Stimulated activated CD4-positive, alpha-beta T cell treated with anti-CD3 and anti-CD28 coated beads, Interleukin-12 subunit alpha, Interleukin-12 subunit beta, amount 100 ng/mL, for 4 hours (primary cell): ENCODE measurements around the gene PKNOX2.

Source experiments
- DNase-seq: peaks from one replicate; pipeline ENCODE4 v3.0.0-alpha.2; 2020

Gene PKNOX2

GRCh38 chr11:125174686-125175085 is 10.1 kb downstream of the PKNOX2 start:
- no peak for DNase-seq

DNA sequence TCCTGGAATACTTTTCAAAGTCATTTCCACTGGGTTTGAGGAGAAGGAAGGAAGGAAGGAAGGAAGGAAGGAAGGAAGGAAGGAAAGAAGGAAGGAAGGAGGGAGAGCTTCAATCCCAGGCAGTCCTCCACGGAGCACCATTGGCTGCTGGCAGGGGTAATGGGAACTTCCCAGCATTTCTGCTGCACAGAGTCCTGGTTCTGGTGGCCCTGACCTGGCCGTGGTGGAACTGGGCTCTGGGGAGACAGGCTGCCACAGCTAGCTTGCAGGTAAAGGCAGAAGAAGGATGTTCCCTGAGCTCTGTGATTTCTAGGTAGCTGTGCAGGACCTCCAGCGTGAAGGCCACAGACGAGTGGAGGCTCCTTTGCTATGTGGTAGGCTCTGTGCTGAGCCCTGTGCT is 10.6 kb downstream of the PKNOX2 start:
- DNase-seq = no peak

DNA sequence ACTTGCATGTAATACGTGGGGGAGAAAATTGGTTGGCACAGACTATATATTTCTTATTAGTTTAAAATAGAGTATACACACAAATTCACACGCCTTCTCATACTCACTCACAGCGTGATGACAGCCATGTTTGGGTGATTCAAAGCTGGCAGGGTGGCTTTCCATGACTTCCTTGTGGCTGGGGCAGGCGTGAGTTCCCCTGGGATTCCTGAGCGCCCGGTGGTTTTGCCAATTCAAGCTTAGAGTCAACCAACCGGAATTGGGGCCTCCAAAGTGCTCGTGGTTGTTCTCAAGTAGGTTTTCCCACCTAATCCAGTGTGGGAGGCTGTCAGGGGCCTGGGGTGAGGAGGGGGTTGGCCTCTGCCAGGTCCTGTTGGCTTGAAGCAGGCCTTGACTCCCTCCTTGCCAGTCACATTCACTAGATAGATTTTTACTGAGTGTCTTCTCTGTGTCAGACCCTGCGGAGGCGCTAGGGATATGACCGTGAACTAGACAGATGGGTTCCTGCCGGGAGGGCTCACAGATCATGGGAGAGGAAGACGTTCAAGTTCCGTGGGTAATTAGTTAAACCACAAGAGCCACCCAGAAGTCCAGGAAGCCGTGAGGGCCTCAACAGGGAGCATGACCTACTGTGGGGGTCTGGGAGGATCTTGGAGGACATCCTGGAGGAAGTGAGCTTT is 11.5 kb downstream of the PKNOX2 start:
- DNase-seq = no peak

GRCh38 chr11:125176866-125177265 is 12.3 kb downstream of the PKNOX2 start:
- no peak for DNase-seq

- no peak for DNase-seq
These were observed 13.0 kb downstream of the PKNOX2 start for GRCh38 chr11:125177543-125177942.

- no peak for DNase-seq
These were observed 14.8 kb downstream of the PKNOX2 start for GRCh38 chr11:125179346-125179745.

- DNase-seq = no peak
These were observed 15.3 kb downstream of the PKNOX2 start for GRCh38 chr11:125179895-125180294.

DNA sequence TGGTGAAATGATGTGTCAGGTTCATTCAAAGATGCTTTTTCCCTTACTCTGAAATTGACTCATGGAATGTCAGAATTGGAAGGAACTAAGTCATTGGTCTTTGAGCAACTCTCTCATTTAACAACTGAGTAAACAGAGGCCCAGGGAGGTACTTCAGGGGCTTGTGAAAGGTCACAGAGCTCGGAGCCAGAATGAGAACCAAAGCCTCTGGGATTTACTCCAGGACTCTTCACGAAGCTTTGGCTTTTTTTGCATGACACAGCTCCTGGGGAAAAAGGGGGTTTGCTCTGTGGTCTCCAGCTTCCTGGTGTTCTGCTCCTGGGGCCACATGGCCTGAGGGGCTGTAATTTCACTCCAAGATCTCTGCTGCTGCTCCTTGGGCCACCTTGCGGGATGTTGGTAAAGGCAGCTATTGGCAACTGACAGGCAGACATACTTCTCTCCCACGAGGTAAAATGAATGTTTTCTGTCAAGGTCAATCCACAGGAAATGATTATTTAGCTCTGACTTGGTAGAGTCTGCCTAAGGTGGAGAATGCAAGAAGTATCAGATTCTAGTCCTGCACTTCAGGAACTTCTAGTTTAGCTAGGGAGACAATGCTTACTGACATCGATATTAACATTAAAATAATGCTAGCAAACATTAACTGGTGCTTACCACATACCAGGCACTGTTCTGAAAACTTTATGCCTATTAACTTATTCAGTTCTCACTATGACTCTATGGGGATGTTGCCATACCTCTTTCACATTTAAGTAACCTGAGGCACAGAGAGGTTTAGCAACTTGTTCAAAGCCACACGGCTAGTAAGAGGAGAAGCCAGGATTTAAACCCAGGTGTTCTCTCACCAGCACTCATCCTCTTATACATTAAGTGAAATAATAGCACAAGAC is 16.1 kb downstream of the PKNOX2 start:
- no peak for DNase-seq

DNA sequence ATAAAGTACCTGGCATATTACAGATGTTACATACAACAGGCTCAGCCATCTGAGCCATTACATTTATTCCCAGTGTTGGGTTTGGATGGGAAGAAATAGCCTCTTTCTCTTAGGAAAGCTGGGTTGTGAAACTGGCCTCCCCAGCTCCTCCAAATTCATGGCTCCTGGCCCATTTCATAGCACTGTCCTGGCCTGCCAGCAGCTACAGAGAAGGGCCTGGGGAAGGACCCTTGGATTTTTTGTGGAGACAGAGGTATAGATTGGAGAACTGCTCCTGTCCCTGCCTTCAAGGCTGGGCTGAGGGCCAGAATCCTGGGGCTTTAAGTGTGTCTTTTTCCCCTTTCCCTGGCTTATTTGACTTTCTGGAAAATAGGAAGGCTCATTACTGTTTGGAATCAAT is 18.0 kb downstream of the PKNOX2 start:
- no peak for DNase-seq

DNA sequence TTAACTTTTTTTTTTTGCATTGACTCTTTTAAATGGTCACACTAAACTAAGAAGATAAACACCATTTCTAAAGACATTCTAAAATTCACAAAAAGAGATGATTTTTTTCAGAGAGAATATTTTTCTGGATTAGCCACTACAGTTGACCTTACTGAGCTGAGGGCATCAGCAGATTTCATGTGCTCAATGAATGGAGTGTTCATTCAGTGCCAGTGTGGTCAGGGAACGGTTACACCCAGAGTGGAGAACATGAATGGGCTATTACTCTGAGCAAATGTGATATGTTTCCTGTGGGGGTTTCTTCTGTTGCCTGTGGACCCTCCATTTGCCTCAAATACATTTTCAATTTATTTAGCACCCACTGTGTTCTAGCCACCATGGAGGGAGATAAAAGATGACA is 19.1 kb downstream of the PKNOX2 start:
- no peak for DNase-seq

GRCh38 chr11:125188021-125188420 is 23.5 kb downstream of the PKNOX2 start:
- no peak for DNase-seq

DNA sequence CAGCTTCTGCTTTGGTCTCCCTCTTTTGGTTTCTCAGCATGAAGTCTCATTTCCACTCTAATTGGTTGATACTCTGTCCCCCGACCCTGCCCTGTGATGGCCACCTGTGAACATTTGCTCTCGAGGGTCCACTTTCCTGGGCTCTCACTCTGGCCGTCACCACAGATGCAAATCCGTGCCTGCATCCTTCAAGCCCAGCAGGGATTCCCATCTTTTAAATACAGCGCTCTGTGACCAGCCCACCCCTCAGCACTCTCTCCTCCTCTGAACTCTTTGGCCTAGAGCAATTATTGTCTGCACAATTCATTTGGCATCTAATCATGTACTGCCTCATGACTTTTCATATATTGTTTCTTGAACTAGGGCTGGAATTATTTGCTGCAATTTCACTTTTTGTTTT is 26.0 kb downstream of the PKNOX2 start:
- no peak for DNase-seq

GRCh38 chr11:125192183-125192582 is 27.6 kb downstream of the PKNOX2 start:
- no peak for DNase-seq

DNA sequence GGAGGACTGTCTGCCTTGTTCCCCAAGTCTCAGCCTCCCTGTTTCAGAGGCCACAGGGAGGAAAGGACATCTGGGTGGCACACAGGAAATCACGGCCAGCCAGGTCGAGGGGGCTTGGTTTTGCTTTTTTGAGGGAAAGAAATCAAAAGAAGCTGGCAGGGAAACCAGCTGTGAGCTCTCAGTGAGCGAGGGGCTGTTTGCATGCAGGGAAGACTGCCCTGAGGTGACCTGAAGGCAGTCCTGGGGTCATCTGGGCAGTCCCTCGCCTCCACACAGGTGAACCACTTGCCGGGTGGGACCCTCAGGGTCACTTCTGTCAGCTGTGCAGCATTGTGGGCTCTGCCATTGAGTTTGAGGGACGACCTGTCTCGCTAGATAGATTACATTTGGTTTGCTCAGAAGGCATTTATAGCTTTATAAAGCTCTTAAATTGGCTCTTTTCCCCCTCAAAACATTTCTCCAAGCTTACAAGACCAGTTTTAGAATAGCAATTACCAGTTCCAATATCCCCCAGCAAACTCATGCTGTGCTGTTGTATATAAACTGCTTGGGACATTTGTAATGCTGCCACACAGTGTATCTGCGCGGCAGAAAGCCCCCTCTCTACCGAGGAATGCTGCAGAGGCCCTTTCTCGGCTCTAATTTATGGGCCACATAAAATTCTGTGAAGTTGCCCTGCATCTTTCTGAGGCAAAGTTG is 28.3 kb downstream of the PKNOX2 start:
- no peak for DNase-seq

DNA sequence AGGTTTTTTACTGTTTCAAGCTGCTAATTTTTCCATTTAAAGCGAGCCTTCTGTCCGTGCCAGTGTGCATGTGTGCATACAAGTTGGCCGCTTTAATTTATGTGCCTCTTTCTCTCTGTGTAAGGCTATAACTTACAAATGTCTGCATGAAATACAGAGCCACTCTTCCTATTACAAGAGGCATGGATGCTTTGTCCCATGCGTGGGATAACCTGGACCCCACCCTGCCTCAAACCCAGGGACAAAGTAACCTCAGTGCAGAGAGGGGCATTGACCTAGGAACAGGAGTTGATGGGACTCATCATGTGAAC is 28.8 kb downstream of the PKNOX2 start:
- DNase-seq = no peak

GRCh38 chr11:125193841-125194240 is 29.3 kb downstream of the PKNOX2 start:
- no peak for DNase-seq

DNA sequence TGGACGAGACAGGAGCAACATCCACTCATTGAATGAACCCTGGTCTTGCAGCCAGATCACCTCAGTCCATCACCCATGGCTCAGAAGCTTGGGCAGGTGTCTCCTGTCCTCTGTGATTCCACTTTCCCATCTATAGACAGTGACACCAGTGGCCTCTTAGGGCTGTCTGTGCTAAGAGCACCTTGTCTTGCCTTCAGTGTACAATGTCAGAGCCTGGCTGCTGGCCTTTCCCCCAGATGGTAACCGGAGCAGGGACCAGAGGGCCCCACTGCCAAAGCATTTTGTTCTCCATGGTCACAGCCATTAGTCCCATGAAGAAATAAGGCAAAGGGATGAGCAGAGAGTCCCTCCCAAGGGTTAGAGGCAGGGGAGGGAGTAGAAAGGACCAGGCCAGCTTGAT is 35.4 kb downstream of the PKNOX2 start:
- no peak for DNase-seq

DNA sequence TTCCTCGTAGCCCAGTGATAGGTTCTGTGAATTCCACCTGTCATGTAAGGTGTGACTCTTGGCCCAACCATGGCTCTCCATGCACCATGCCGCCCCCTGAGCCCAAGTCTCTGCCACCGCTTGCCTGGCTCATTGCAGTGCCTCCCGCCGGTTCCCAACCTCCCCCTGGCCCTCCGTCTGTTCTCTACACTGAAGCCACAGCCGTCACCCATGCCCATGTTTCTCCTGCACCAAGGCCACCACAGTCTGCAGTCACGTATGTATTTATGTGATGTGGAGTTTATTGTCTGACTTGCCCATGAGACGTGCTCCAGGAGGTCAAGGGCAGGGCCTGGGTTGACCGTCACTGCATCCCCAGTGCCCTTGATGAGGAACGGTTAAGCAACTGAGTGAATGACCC is 35.9 kb downstream of the PKNOX2 start:
- DNase-seq = no peak

DNA sequence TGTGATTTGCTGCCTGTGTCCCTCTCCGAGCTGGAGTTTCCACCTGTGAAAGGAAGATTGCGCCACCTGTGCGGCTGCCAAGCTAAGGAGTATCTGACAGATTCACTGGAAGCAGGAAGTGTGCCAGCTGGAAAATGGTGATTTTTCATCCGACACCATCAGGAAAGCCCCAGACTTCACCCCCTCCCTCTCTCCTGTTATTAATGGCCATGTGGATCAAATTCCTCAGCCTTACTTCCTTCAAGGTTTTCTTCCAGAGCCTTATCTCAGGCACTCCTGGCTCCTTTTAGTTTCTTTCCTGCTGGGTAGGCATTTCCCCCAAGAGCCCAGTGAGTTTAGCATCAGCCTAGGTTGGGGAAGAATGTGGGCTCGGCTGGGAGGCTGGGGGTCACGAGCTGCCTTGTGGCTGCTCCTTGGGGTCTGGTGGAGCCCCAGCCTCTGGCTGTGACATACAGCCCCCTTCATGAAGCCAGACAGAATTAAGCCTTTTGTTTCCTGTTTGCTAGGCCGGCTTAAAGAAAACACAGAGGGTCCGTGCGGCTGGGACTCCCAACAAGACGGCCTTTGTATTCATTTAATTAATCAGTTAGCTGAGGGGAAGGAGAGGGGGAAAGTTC is 37.1 kb downstream of the PKNOX2 start:
- no peak for DNase-seq

DNA sequence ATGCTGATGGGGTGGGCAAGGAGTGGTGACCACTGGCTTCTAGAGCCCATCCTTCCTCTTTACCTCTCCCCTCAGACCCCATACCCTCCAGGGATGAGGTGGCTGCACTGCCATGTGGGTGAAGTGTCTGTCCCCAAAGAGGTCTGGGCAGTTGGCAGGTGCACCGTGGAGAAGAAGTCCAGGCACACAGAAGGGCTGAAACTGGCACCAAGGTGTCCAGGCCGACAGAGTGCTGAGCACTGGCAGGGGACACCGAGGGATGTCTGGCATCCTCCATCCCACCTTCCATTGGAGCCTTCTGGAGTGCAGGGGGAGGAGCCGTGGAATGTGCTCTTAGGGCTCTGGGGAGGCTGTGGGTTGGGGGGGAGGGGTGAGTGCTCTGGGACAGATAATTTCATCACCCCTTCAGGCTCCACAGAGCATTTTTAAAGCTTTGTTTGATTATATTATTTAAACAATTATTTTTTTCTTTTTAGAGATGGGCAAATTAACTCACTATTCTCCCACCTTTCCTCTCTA is 37.9 kb downstream of the PKNOX2 start:
- DNase-seq = no peak

DNA sequence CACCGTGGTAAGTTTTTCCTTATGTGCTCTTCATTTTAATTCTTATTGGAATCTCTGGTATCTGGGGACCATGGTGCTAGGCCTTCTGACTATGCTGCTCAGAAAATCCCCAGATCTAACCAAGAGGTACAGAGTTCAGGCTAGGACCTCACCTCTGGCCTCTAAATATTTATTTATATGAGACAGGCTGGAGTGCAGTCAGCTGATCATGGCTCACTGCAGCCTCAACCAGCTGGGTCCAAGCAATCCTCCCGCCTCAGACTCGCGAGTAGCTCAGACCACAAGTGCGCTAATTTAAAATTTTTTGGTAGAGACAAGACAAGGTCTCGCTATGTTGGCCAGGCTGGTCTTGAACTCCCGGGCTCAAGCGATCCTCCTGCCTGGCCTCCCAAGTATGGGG is 38.4 kb downstream of the PKNOX2 start:
- no peak for DNase-seq

DNA sequence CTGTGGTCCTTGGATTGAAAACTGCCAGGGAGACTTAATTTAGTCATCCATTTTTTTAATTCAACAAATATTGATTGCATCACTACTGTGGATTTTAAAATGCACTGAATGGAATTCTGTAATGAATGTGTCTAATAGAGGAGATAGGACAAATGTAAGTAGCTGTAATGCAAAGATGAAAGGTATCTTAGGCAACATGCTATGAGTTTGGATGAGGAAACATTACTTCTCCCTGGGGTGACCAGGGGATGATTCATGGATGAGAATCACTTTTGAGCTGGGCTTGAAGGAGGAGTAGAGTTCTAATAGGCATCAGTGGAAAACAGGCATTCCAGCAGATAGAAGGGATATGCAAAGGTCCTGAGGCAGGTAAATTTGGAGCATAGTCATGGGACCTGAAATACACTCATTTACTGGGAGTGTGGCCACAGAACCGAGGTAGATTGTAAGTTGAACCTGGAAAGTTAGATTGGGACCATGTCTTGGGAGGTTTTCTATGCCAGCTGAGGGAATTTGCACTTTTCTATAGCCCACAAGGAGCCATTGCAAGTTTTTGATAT is 43.4 kb downstream of the PKNOX2 start:
- DNase-seq = no peak

DNA sequence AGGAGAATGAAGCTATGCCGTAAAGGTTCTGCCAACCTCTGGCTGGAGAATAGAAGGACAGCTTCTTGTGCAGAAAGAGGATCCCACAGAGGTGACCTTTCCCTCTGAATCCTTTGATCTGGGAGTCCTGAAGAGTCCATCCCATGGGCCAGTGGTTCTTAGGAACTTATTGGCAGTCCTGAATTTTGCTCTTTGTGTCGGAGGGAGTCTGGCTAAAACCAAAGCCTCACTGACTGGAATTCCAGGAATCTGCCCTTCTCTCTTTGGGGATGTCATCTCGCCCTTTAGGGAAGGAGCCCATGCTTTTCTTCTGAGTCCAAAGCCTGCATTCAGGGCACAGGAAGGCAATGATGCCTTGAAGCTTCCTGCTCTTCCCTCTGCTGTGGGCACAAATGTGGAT is 45.5 kb downstream of the PKNOX2 start:
- DNase-seq = no peak
